ENCODE data around the gene TNFRSF8. TPM values are rescaled to one million over a fixed set of nuclear protein-coding genes. Genes with fewer than 3 reads are reported as not detected.

TNFRSF8 gene
- total and polyA plus RNA-seq, 9 of the 15 experiments (the other 6 are each of a cell fraction or from before 2014, with no cell fraction given) = 3.5 to 38.4 (median 17.1) TPM

- Histone ChIP-seq H2AFZ (ENCODE audit: low read depth, low read length) (no peak overlapping the region), H3K79me2 (ENCODE audit: control insufficient read depth, insufficient read depth, low read length) (no peaks in the 10 kb centered on the region), H3K4me3 (no peak overlapping the region), H3K9me1 (ENCODE audit: control insufficient read depth, insufficient read depth, low read length) (no peaks in the 10 kb centered on the region), H3K4me2 (ENCODE audit: insufficient read depth, low read length) (no peak overlapping the region), H3K4me1 (replicated peaks in 1 of 2; ENCODE audit: control insufficient read depth in 2 of 2, insufficient read depth in 2 of 2, low read length in 2 of 2) (peaks cover 20 to 41% of the 10 kb centered on the region in 2 experiments), H3K9ac (ENCODE audit: insufficient read depth in 1 of 2, low read depth in 2 of 2, low read length in 2 of 2) (no peak overlapping the region), H3K36me3 (ENCODE audit: control insufficient read depth, insufficient read depth, low read length) (no peaks in the 10 kb centered on the region), H3K9me3 (replicated peaks; ENCODE audit: control insufficient read depth, insufficient read depth, low read depth, low read length) (no peaks in the 10 kb centered on the region), H3K27me3 (ENCODE audit: control insufficient read depth in 2 of 2, insufficient read depth in 2 of 2, low read length in 2 of 2) (no peaks in the 10 kb centered on the region; a peak in 1 of 5 replicates), H3K27ac (ENCODE audit: extremely low read depth, low read depth, low read length) (no peak overlapping the region), H4K20me1 (replicated peaks; ENCODE audit: control insufficient read depth, insufficient read depth, low read length) (no peaks in the 10 kb centered on the region)
- in situ Hi-C loops (cut with MboI) (no loop called here), intact Hi-C loops (cut with micrococcal nuclease) (no loop called here)
- ATAC-seq (no peak), FAIRE-seq (no peak), DNase-seq (ENCODE audit: extremely low read depth in 1 of 4, low spot score in 3 of 4) (no peak)
- 75% methylated on average over 6 of the region's 6 CpGs for WGBS (ENCODE audit: insufficient coverage, low coverage, missing lambda C conversion rate)
- no peak for TF ChIP-seq SMARCC2 (IDR thresholded peaks at IDR 0.05; ENCODE audit: low read depth)
- TF ChIP-seq HDAC3 (IDR thresholded peaks at IDR 0.05; ENCODE audit: borderline replicate concordance, partially characterized antibody) = no peak
- TF ChIP-seq YY1 (IDR thresholded peaks at IDR 0.05; ENCODE audit: borderline replicate concordance in 1 of 3, control insufficient read depth in 1 of 3, extremely low read depth in 1 of 3, insufficient read depth in 3 of 3, insufficient read length in 1 of 3, insufficient replicate concordance in 2 of 3, low read depth in 1 of 3, low read length in 2 of 3) = peak; percentile 36 to 90 (median 76)
- ChIA-PET CTCF (ENCODE audit: low intra/inter-chr PET ratio) (no interaction called here), POLR2A (interaction anchor here (0.8 to 3.2 kb wide), 9 partner anchors 10 to 39 kb away, joined by 3 to 16 read pairs (median 4); no protein-coding TSS in a partner anchor)
- BruUV-seq (replicated peaks) = no TSS peak
These were observed 86.7 kb downstream of the TNFRSF8 start for GRCh38 chr1:12149791-12150175.
